ENCODE results near the gene CACNB4.

CACNB4 gene

GRCh38 chr2:152062125-152063091, 36.4 kb downstream of the CACNB4 start:
- Histone ChIP-seq H3K36me3 (ENCODE audit: insufficient read depth, low read length) (no peaks in the 10 kb centered on the region), H3K9ac (ENCODE audit: low read depth, low read length, poor library complexity, severe bottlenecking) (no peak overlapping the region), H4K20me1 (ENCODE audit: insufficient read depth, low read length, poor library complexity, severe bottlenecking) (no peaks in the 10 kb centered on the region), H3K27me3 (ENCODE audit: insufficient read depth, low read length, poor library complexity, severe bottlenecking) (no peaks in the 10 kb centered on the region), H3K79me2 (ENCODE audit: insufficient read depth, low read length) (no peaks in the 10 kb centered on the region), H3F3A (ENCODE audit: low read depth) (no peaks in the 10 kb centered on the region), H3K4me1 (ENCODE audit: insufficient read depth, low read length, poor library complexity, severe bottlenecking) (no peaks in the 10 kb centered on the region), H3K4me2 (ENCODE audit: low read depth, low read length, poor library complexity, severe bottlenecking) (no peak overlapping the region), H3K9me2 (replicated peaks; ENCODE audit: low read depth, low read length) (no peaks in the 10 kb centered on the region), H3K4me3 (ENCODE audit: low read length, poor library complexity, severe bottlenecking) (no peak overlapping the region), H2AFZ (ENCODE audit: low read length) (no peak overlapping the region), H3K9me3 (ENCODE audit: insufficient read depth, low read depth, low read length) (peaks cover 5% of the 10 kb centered on the region; the same call in 1 of the 2 replicates)
- no peak for TF ChIP-seq CTCF (conservative IDR thresholded peaks at IDR 0.05; ENCODE audit: low read length)
- TF ChIP-seq EZH2phosphoT487 (IDR thresholded peaks at IDR 0.05; ENCODE audit: borderline replicate concordance), result no peak

- H3K79me2 ChIP-seq (ENCODE audit: insufficient read depth, low read length), result no peaks in the 10 kb centered on the region
- no peaks in the 10 kb centered on the region for H4K20me1 ChIP-seq (ENCODE audit: insufficient read depth, low read length, poor library complexity, severe bottlenecking)
- no peaks in the 10 kb centered on the region for H3K27me3 ChIP-seq (ENCODE audit: insufficient read depth, low read length, poor library complexity, severe bottlenecking)
- H3K9ac ChIP-seq (ENCODE audit: low read depth, low read length, poor library complexity, severe bottlenecking), result no peak overlapping the region
- H3K4me2 ChIP-seq (ENCODE audit: low read depth, low read length, poor library complexity, severe bottlenecking), result no peak overlapping the region
- no peaks in the 10 kb centered on the region for H3K4me1 ChIP-seq (ENCODE audit: insufficient read depth, low read length, poor library complexity, severe bottlenecking)
- H3K36me3 ChIP-seq (ENCODE audit: insufficient read depth, low read length), result no peaks in the 10 kb centered on the region
- no peaks in the 10 kb centered on the region for H3K9me2 ChIP-seq (replicated peaks; ENCODE audit: low read depth, low read length)
- no peak overlapping the region for H3K4me3 ChIP-seq (ENCODE audit: low read length, poor library complexity, severe bottlenecking)
- no peaks in the 10 kb centered on the region for H3F3A ChIP-seq (ENCODE audit: low read depth)
- no peak overlapping the region for H2AFZ ChIP-seq (ENCODE audit: low read length)
- peaks cover 5% of the 10 kb centered on the region; the same call in 1 of the 2 replicates for H3K9me3 ChIP-seq (ENCODE audit: insufficient read depth, low read depth, low read length)
- TF ChIP-seq EZH2phosphoT487 (IDR thresholded peaks at IDR 0.05; ENCODE audit: borderline replicate concordance) (no peak), CTCF (conservative IDR thresholded peaks at IDR 0.05; ENCODE audit: low read length) (no peak)
Measured at GRCh38 chr2:152061383-152061782, 37.5 kb downstream of the CACNB4 start.

GRCh38 chr2:152058655-152059054, 40.2 kb downstream of the CACNB4 start:
- H3K79me2 ChIP-seq (ENCODE audit: insufficient read depth, low read length), result no peaks in the 10 kb centered on the region
- H3K4me2 ChIP-seq (ENCODE audit: low read depth, low read length, poor library complexity, severe bottlenecking), result no peak overlapping the region
- H3K36me3 ChIP-seq (ENCODE audit: insufficient read depth, low read length), result no peaks in the 10 kb centered on the region
- no peaks in the 10 kb centered on the region for H4K20me1 ChIP-seq (ENCODE audit: insufficient read depth, low read length, poor library complexity, severe bottlenecking)
- H3K4me3 ChIP-seq (ENCODE audit: low read length, poor library complexity, severe bottlenecking), result no peak overlapping the region
- TF ChIP-seq CTCF (conservative IDR thresholded peaks at IDR 0.05; ENCODE audit: low read length) (no peak), EZH2phosphoT487 (IDR thresholded peaks at IDR 0.05; ENCODE audit: borderline replicate concordance) (no peak)
- H3F3A ChIP-seq (ENCODE audit: low read depth), result no peaks in the 10 kb centered on the region
- no peaks in the 10 kb centered on the region for H3K27me3 ChIP-seq (ENCODE audit: insufficient read depth, low read length, poor library complexity, severe bottlenecking)
- H3K4me1 ChIP-seq (ENCODE audit: insufficient read depth, low read length, poor library complexity, severe bottlenecking), result peaks cover 16% of the 10 kb centered on the region
- H3K9me2 ChIP-seq (replicated peaks; ENCODE audit: low read depth, low read length), result no peaks in the 10 kb centered on the region
- no peak overlapping the region for H3K9ac ChIP-seq (ENCODE audit: low read depth, low read length, poor library complexity, severe bottlenecking)
- no peak overlapping the region for H2AFZ ChIP-seq (ENCODE audit: low read length)
- H3K9me3 ChIP-seq (ENCODE audit: insufficient read depth, low read depth, low read length), result peaks cover 5% of the 10 kb centered on the region; the same call in 1 of the 2 replicates

Measured in Loucy (cell line).